ENCODE data around the gene F10.

- TF ChIP-seq CTCF (conservative IDR thresholded peaks at IDR 0.05; ENCODE audit: low read depth, low read length) (no peak), EZH2 (IDR thresholded peaks at IDR 0.05; ENCODE audit: low read length, unreplicated experiment) (no peak)
These were observed 74.6 kb downstream of the F10 start for GRCh38 chr13:113196970-113197737.

Data from PC-3 (cell line).